ENCODE results near the gene ZNF385D. TPM values are rescaled to one million over a fixed set of nuclear protein-coding genes. Genes with fewer than 3 reads are reported as not detected.

ZNF385D gene
- total RNA-seq, 1 experiment from 2014 or later = not detected

GRCh38 chr3:21715662-21716061, 35.3 kb downstream of the ZNF385D start:
- BruUV-seq (replicated peaks) = no TSS peak
- Histone ChIP-seq H3K27ac (ENCODE audit: low read depth, low read length, poor library complexity, severe bottlenecking) (no peak overlapping the region), H3K9me3 (ENCODE audit: low read depth, low read length, poor library complexity, severe bottlenecking) (peaks cover 35% of the 10 kb centered on the region), H3K4me3 (ENCODE audit: low read depth, low read length, poor library complexity, severe bottlenecking) (no peak overlapping the region), H3K4me1 (ENCODE audit: insufficient read depth, low read length, poor library complexity, severe bottlenecking) (no peaks in the 10 kb centered on the region), H3K27me3 (replicated peaks; ENCODE audit: insufficient read depth, low read depth, low read length, poor library complexity) (no peaks in the 10 kb centered on the region), H3K36me3 (ENCODE audit: insufficient read depth, low read length, poor library complexity, severe bottlenecking) (no peaks in the 10 kb centered on the region)
- no peak for TF ChIP-seq EZH2 (IDR thresholded peaks at IDR 0.05; ENCODE audit: borderline replicate concordance, low read depth, low read length, poor library complexity, severe bottlenecking)
- TF ChIP-seq, protein P1, sequence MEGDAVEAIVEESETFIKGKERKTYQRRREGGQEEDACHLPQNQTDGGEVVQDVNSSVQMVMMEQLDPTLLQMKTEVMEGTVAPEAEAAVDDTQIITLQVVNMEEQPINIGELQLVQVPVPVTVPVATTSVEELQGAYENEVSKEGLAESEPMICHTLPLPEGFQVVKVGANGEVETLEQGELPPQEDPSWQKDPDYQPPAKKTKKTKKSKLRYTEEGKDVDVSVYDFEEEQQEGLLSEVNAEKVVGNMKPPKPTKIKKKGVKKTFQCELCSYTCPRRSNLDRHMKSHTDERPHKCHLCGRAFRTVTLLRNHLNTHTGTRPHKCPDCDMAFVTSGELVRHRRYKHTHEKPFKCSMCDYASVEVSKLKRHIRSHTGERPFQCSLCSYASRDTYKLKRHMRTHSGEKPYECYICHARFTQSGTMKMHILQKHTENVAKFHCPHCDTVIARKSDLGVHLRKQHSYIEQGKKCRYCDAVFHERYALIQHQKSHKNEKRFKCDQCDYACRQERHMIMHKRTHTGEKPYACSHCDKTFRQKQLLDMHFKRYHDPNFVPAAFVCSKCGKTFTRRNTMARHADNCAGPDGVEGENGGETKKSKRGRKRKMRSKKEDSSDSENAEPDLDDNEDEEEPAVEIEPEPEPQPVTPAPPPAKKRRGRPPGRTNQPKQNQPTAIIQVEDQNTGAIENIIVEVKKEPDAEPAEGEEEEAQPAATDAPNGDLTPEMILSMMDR (conservative IDR thresholded peaks at IDR 0.05; ENCODE audit: low read depth, low read length) = no peak
- intact Hi-C loops (cut with micrococcal nuclease; ENCODE audit: unreplicated experiment) = no loop called here
- ChIA-PET CTCF (no interaction called here), POLR2A (ENCODE audit: low non-redundant PET) (no interaction called here)
- DNase-seq (ENCODE audit: low spot score) = no peak

DNA sequence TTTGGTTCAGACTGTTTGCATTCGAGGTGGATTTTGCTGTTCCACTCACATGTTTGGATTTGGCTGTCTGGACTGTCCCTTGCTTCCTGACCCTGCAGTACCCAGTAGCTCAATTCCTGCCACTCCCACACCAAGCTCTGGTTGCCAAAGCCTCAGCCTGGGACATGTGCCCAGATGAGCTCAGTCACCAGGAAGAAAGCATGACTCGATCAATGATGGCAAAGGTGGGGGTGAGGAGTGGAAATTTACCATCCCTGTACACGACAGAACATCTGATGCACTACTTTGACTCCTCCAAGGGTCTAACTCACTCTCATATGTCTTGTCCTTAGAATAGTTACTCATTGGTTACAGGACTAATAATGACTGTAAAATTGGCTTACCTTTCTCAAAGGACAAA, 45.2 kb downstream of the ZNF385D start:
- peaks cover 22% of the 10 kb centered on the region for H3K9me3 ChIP-seq (ENCODE audit: low read depth, low read length, poor library complexity, severe bottlenecking)
- CTCF ChIA-PET = no interaction called here
- POLR2A ChIA-PET (ENCODE audit: low non-redundant PET) = no interaction called here
- no peak overlapping the region for H3K27ac ChIP-seq (ENCODE audit: low read depth, low read length, poor library complexity, severe bottlenecking)
- intact Hi-C loops (cut with micrococcal nuclease; ENCODE audit: unreplicated experiment) = no loop called here
- BruUV-seq (replicated peaks) = no TSS peak
- H3K27me3 ChIP-seq (replicated peaks; ENCODE audit: insufficient read depth, low read depth, low read length, poor library complexity) = no peaks in the 10 kb centered on the region
- no peak overlapping the region for H3K4me3 ChIP-seq (ENCODE audit: low read depth, low read length, poor library complexity, severe bottlenecking)
- H3K4me1 ChIP-seq (ENCODE audit: insufficient read depth, low read length, poor library complexity, severe bottlenecking) = no peaks in the 10 kb centered on the region
- no peak for TF ChIP-seq EZH2 (IDR thresholded peaks at IDR 0.05; ENCODE audit: borderline replicate concordance, low read depth, low read length, poor library complexity, severe bottlenecking)
- TF ChIP-seq, protein P1 (conservative IDR thresholded peaks at IDR 0.05; ENCODE audit: low read depth, low read length) = no peak
- no peak for DNase-seq (ENCODE audit: low spot score)
- no peaks in the 10 kb centered on the region for H3K36me3 ChIP-seq (ENCODE audit: insufficient read depth, low read length, poor library complexity, severe bottlenecking)

DNA sequence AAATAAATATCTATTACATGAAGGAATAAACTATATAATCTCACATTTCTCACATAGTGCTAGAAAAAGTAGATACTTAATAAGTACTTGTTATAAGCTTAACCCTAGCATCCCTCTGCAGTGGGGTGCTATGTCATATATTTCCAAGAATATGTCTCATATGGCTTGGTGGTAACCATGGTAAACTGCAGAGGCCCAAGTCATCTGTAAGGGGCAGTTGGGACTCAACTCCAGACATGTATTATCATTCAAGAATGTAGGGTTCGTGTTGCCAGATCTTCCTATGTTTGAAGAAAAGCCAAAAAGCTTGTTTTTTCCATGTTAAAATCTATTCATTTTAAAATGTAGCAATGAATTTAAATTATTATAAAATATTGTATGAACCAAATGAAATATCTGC, 46.2 kb downstream of the ZNF385D start:
- BruUV-seq (replicated peaks) = no TSS peak

More for the DNA sequence above, 46.2 kb downstream of the ZNF385D start:
- intact Hi-C loops (cut with micrococcal nuclease; ENCODE audit: unreplicated experiment) = no loop called here
- Histone ChIP-seq H3K36me3 (ENCODE audit: insufficient read depth, low read length, poor library complexity, severe bottlenecking) (no peaks in the 10 kb centered on the region), H3K4me1 (ENCODE audit: insufficient read depth, low read length, poor library complexity, severe bottlenecking) (no peaks in the 10 kb centered on the region), H3K4me3 (ENCODE audit: low read depth, low read length, poor library complexity, severe bottlenecking) (no peak overlapping the region), H3K27me3 (replicated peaks; ENCODE audit: insufficient read depth, low read depth, low read length, poor library complexity) (no peaks in the 10 kb centered on the region), H3K9me3 (ENCODE audit: low read depth, low read length, poor library complexity, severe bottlenecking) (peaks cover 26% of the 10 kb centered on the region), H3K27ac (ENCODE audit: low read depth, low read length, poor library complexity, severe bottlenecking) (no peak overlapping the region)
- DNase-seq (ENCODE audit: low spot score) = no peak
- CTCF ChIA-PET = no interaction called here
- TF ChIP-seq EZH2 (IDR thresholded peaks at IDR 0.05; ENCODE audit: borderline replicate concordance, low read depth, low read length, poor library complexity, severe bottlenecking) = no peak
- TF ChIP-seq, protein P1 (conservative IDR thresholded peaks at IDR 0.05; ENCODE audit: low read depth, low read length) = no peak
- POLR2A ChIA-PET (ENCODE audit: low non-redundant PET) = no interaction called here
